Measurements from ENCODE around the gene TDRKH. TPM values are rescaled to one million over a fixed set of nuclear protein-coding genes. Genes with fewer than 3 reads are reported as not detected.
"Not testable (repeated sequence)": the region's sequence is repeated elsewhere in the genome, so short reads cannot be mapped to it uniquely, and the experiment has no call there.

TDRKH gene
- total RNA-seq, 2 donors from 2014 or later, result 4.7 to 5.1 TPM

DNA sequence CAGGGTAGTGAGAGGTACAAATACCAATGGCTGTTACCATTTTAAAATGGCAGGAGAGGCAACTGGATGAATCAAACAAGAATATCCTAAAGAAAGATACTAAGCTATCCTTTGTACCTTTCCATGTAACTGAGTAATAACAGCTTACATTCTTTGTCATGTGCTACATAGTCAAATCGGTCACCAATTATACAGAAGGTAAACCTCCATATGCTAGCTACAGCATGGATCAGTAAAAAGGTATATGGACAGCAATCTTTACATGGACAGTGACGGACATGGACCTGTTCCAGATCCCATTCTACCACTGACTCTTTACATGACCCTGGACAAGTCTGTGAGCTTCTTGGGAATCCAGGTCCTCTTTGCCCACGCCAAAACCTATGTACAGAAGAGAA lies 13.6 kb downstream of the TDRKH start:
- DNase-seq (ENCODE audit: low spot score), result no peak
- intact Hi-C loops (cut with DNase I), result no loop called here

DNA sequence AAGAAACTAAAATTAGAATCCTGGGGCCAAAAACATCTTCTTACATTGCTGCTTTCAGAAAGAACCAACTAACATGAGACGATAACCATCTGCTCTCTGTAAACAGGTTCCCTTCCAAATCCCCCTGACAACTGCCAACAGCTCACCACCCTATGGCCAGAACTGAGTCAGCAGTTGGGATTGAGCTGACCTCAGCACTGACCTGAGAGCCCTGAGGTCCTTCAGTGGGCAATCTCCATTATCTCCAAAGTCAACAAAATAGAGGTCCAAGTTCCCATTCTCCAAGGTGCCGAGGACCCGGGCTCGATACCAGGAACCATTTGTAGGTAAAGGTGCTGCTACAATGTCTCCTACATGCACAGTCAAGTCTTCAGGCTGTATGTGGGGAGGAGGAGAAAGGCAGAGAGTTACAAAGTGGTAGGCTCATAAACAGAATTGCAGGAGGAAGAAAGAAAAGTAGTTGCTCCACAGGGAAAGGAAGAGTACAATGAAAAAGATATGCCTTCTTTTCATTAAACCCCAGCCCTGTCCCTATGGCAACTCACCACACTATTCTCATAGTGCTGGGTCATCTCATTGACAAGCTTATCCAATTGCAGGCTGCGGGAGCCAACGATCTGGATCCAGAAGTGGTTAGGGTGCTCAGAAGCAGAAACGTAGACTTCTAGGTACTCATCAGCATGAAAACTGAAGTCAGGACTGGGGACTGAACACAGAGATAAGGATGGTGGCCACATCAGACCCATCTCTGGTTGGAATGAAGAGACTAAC lies 14.2 kb downstream of the TDRKH start:
- DNase-seq (ENCODE audit: low spot score), result no peak
- intact Hi-C loops (cut with DNase I), result no loop called here

DNA sequence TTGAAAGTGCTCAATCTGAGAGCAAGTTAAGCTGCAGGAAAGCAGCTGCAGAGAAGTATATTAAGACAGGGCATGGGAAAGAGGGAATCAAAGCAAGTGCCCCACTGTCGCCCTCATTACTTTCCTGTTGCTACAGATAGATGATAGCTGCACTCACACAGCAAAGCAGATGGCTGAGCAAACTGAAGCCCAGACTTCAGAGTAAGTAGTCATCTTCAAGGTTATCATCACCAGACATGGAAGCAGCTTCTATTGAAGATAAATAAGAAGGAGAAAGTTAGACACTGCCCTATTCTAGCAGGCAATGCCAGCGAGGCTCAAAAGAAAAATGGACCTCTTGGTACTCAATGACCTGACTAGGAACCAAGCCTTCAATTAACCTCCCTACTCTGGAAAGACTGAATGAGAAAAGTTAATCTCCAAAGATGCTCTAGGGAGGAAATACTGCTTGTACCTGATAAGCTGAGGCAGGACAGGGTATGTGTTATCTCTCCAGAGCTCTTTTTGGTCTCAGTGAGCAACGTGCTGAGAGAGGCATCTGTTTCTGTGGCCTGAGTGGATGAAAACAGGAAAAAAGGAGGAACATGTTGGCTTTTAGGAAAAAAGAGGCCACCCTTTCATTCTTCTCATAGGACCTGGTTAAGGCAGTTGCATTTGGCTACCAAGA lies 15.9 kb downstream of the TDRKH start:
- intact Hi-C loops (cut with DNase I), result no loop called here
- no peak for DNase-seq (ENCODE audit: low spot score)

GRCh38 chr1:151773702-151774101 lies 16.6 kb downstream of the TDRKH start:
- intact Hi-C loops (cut with DNase I), result no loop called here

GRCh38 chr1:151769270-151769669 lies 21.0 kb downstream of the TDRKH start:
- DNase-seq (ENCODE audit: low spot score); intact Hi-C loops (cut with DNase I): not testable (repeated sequence)

More at GRCh38 chr1:151773702-151774101, 16.6 kb downstream of the TDRKH start:
- no peak for DNase-seq (ENCODE audit: low spot score)

DNA sequence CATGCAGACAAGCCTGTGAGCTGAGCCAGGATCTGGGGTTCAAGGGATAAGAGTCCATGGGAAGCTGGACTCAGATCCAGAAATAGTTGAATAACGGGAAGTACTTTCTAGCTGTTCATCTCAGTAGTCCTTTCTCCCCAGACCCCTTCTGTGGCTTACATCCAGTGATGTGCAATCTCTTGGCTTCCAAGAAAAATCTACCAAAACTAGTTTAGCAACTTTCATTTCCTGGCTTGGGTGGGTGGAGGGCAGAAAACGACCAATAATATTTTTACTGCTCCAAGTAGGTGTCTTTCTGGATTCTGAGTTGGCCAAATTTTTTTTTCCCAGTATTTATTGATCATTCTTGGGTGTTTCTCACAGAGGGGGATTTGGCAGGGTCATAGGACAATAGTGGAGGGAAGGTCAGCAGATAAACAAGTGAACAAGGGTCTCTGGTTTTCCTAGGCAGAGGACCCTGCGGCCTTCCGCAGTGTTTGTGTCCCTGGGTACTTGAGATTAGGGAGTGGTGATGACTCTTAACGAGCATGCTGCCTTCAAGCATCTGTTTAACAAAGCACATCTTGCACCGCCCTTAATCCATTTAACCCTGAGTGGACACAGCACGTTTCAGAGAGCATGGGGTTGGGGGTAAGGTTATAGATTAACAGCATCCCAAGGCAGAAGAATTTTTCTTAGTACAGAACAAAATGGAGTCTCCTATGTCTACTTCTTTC lies 21.8 kb downstream of the TDRKH start:
- DNase-seq (ENCODE audit: low spot score); intact Hi-C loops (cut with DNase I): not testable (repeated sequence)

GRCh38 chr1:151763990-151764389 lies 26.3 kb downstream of the TDRKH start:
- no peak for DNase-seq (ENCODE audit: low spot score)
- intact Hi-C loops (cut with DNase I), result no loop called here

DNA sequence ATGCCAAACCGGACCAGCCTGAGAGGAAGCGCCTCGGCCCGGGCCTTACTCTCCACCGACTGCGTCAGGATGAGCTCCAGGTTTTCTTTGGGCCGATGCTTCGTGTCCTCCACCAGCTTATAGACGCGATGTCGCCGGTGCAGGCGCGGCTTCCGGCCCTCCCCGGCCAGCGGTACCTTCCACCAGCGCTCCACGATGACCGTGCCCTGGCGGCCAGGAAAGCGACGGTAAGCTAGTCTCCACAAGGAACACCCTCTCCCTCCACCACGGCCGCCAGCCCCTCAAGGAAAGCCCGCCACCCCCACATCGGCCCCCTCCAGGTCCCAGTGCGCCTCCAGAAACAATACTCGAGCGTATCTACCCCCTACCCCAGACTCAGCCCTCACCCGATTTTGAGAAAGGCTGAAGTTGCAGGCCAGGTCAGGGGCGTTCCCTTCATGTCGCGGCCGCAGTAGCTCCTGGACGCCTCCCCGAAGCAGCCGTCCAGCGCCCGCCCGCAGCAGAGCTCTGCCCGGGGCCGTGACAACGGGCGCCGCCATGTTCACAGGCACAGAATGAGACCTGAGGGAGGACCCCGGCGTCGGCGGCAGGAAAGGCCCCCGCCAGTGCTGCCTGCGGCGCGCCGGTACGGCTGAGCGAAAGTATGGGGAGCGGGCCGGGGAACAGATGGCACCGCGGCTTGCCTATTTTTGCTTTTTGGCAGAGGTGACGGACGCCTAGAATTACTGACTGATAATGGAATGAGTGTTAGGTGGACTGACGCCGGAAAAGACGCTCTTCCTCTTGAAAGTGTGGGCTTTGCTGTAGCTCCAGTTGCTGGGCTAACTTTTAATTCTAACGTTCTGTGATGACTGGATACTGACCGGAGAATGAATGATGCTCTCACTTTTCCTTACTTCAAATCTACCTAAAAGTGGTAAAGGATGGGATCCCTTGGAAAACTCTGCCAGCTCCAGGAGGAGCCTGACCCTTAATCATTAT lies 27.1 kb downstream of the TDRKH start, which contains the start of gene MRPL9:
TSS of gene MRPL9 (minus strand) at position 556 of the 981 bp plus-strand sequence. CDS start at position 539, 17 bp downstream.
- DNase-seq (ENCODE audit: low spot score), result peak; percentile 94
- intact Hi-C loops (cut with DNase I), result no loop called here

GRCh38 chr1:151760597-151761385 lies 29.5 kb downstream of the TDRKH start:
- DNase-seq (ENCODE audit: low spot score), result no peak
- intact Hi-C loops (cut with DNase I), result no loop called here

DNA sequence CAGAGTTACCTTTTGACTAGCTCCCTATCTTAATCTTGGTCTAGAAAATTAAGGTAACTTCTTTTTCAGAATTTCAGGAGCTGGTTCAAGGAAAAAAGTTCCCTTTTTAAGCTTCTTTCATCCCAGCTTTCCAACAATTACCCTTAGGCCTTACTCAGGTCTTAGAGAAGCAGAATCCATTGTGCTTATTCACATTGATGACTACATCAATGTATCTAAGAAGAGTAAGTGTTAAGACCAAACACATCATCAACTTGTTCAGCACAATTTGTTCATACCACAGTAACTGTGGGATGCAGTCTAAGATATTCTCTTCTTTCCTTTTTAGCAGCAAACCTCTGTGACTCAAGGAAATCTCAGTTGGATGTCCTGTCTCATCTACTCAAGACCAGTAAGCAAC lies 31.1 kb downstream of the TDRKH start:
- DNase-seq (ENCODE audit: low spot score), result no peak
- intact Hi-C loops (cut with DNase I), result no loop called here

DNA sequence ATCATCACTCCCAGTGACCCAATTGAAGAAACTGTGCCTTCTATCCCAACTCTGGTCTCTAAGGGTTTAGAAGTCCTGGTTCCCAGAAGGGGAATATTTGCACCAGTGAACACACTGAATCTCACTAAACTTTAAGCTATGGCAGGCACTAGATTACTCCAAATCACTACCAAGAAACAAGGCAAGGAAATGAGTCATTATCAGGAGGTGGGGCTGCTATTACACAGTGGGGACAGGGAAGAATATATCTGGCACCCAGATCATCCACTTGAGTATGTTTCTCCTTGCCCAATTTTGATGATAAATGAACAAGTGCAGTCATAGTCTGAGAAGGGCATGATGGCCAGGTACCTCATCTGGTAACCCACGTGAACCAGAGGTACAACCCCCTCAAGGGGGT lies 34.0 kb downstream of the TDRKH start:
- DNase-seq (ENCODE audit: low spot score), result no peak
- intact Hi-C loops (cut with DNase I), result no loop called here

DNA sequence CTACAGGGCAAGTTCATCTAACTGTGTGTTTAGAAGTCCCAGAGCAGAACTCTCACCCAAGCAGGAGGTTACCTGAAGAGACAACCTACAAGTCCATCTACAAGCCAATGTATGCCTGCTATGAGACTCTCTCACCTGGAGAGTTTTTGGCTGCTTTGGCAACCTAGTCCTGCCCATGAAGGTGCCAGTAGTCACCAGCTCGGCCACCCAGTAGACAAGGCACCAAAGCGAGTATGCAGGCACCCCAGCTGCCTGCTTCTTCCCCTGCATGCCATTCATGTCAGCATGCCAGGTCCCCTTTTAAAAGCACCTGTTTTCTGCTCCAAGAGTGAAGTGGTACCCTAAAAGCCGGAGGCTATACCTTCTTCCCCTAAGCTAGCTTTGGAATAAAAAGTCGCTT lies 48.8 kb downstream of the TDRKH start:
- intact Hi-C loops (cut with DNase I), result no loop called here
- DNase-seq (ENCODE audit: low spot score), result no peak

DNA sequence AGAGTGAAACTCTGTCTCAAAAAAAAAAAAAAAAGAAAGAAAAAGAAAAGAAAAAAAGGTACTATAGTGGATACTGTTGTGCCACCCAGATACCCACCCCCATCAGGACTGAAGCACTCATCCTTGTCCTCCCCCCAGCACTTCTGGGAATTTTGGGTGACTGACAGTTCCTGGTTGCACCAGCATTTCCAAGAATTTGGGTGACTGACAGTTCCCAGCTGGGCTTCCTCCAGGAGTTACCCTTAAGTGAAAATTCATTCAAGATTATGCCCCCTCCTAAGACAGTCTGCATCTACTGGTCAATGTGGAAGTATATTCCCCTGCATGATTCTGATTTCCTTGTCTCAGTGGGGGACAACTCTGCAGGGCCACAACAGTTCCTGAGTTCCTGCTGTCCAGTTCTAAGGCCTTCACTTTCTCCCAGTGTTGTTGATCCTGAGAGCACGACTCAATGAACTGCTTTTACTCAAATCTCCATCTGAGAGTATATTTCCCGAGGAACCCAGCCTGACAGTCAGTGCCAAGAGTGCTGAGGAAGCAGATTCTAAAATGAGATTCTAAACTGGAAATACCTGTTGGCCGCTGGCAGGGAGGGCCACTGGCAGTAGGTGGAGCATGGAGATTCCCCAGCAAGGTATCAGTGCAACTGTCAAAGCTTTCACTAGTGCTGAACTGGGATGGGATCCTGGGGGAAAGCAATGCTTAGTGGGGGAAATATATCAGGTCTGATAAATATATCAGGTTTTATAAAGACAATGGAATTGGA lies 50.5 kb downstream of the TDRKH start:
- intact Hi-C loops (cut with DNase I), result loop anchor here (5.0 to 10.0 kb wide), 5 partner anchors 125 to 295 kb away; partner anchors contain the start of gene SNX27 (in 1 of the 2)
- no peak for DNase-seq (ENCODE audit: low spot score)

DNA sequence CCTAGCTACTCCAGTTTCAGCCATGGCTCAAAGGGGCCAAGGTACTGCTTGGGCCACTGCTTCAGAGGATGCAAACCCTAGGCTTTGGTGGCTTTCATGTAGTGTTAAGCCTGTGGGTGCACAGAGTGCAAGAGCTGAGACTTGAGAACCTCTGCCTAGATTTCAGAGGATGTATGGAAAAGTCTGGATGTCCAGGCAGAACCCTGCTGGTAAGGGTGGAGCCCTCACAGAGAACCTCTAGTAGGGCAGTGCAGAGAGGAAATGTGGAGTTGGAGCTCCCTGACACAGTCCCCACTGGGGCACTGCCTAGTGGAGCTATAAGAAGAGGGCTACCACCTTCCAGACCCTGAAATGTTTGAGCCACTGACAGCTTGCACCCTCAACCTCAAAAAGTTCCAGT lies 52.8 kb downstream of the TDRKH start:
- DNase-seq (ENCODE audit: low spot score), result no peak
- intact Hi-C loops (cut with DNase I), result loop anchor here (5.0 to 10.0 kb wide), 5 partner anchors 123 to 293 kb away; partner anchors contain the start of gene SNX27 (in 1 of the 2)

DNA sequence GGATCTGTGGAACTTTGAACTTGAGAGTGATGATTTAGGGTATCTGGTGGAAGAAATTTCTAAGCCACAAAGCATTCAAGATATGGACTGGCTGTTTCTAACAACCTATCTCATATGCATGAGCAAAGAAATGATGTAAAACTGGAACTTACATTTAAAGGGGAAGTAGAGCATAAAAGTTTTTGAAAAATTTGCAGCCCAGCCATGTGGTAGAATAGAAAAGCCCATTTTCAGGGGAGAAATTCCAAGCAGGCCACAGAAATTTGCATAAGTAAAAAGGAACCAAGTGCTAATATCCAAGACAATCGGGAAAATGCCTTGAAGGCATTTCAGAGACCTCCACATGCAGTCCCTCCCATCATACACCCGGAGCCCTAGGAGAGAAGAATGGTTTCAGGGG lies 53.3 kb downstream of the TDRKH start:
- DNase-seq (ENCODE audit: low spot score), result no peak
- intact Hi-C loops (cut with DNase I), result loop anchor here (5.0 to 10.0 kb wide), 5 partner anchors 122 to 292 kb away; partner anchors contain the start of gene SNX27 (in 1 of the 2)

DNA sequence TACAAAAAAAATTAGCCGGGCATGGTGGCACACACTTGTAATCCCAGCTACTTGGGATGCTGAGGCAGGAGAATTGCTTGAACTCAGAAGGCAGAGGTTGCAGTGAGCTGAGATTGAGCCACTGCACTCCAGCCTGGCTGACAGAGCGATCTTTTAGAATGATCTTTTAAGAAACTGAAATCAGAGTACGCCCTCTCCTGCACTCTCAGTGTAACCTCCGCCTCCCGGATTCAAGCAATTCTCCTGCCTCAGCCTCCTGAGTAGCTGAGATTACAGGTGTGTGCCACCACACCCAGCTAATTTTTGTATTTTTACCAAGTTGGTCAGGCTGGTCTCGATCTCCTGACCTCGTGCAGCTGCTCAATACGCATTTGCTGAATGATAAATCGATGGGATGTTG lies 56.3 kb downstream of the TDRKH start:
- intact Hi-C loops (cut with DNase I), result loop anchor here (10.0 kb wide), 3 partner anchors 119 to 289 kb away; partner anchors contain the start of gene SNX27 (in 1 of the 2)
- DNase-seq (ENCODE audit: low spot score), result not testable (repeated sequence)

GRCh38 chr1:151733126-151733525 lies 57.2 kb downstream of the TDRKH start:
- intact Hi-C loops (cut with DNase I), result loop anchor here (10.0 kb wide), 3 partner anchors 118 to 288 kb away; partner anchors contain the start of gene SNX27 (in 1 of the 2)
- DNase-seq (ENCODE audit: low spot score), result no peak

Measured in posterior vena cava (tissue), 2 donors.